Activated CD4-positive, alpha-beta T cell treated with anti-CD3 and anti-CD28 coated beads for 24 hours (primary cell): ENCODE data around the gene DNAH17.

Experiments
- DNase-seq, 2 donors: peaks; one replicate each; pipeline ENCODE4 v3.0.0-alpha.2; 2020; ENCODE audit warnings: low read depth in 2 of 2

DNAH17 gene

GRCh38 chr17:78429618-78429995 is 147.6 kb downstream of the DNAH17 start:
- no peak for DNase-seq

- no peak for DNase-seq
Observed at GRCh38 chr17:78428836-78429617, 148.2 kb downstream of the DNAH17 start.

- no peak for DNase-seq
Observed at GRCh38 chr17:78428025-78428575, 149.1 kb downstream of the DNAH17 start.

GRCh38 chr17:78427140-78427539 is 150.1 kb downstream of the DNAH17 start:
- DNase-seq, result no peak

- no peak for DNase-seq
Observed at GRCh38 chr17:78426293-78426879, 150.8 kb downstream of the DNAH17 start.

GRCh38 chr17:78425429-78425828 is 151.8 kb downstream of the DNAH17 start:
- no peak for DNase-seq

GRCh38 chr17:78423961-78424675 is 153.1 kb downstream of the DNAH17 start:
- no peak for DNase-seq

GRCh38 chr17:78422872-78423588 is 154.2 kb downstream of the DNAH17 start:
- no peak for DNase-seq

GRCh38 chr17:78422267-78422605 is 155.0 kb downstream of the DNAH17 start:
- no peak for DNase-seq

GRCh38 chr17:78421534-78422266 is 155.5 kb downstream of the DNAH17 start:
- DNase-seq, result peak; percentile 65 to 66

- DNase-seq, result no peak
Observed at GRCh38 chr17:78421084-78421533, 156.1 kb downstream of the DNAH17 start.

- DNase-seq, result no peak
Observed at GRCh38 chr17:78419970-78420815, 157.0 kb downstream of the DNAH17 start.

- no peak for DNase-seq
Observed at GRCh38 chr17:78418326-78419026, 158.7 kb downstream of the DNAH17 start.

GRCh38 chr17:78417531-78417909 is 159.7 kb downstream of the DNAH17 start:
- no peak for DNase-seq

- no peak for DNase-seq
Observed at GRCh38 chr17:78416791-78417530, 160.2 kb downstream of the DNAH17 start.

GRCh38 chr17:78415821-78416711 is 161.1 kb downstream of the DNAH17 start:
- no peak for DNase-seq

- peak in 1 of 2 donors; percentile 15 for DNase-seq
Observed at GRCh38 chr17:78414178-78415162, 162.7 kb downstream of the DNAH17 start.
